Inflammatory macrophage treated with lipopolysaccharide for 1 hour (primary cell): ENCODE results near the gene GABRB3.

Experiments used
- DNase-seq, 2 donors: peaks; one replicate each; pipeline ENCODE4 v3.0.0-alpha.2; 2020 to 2022

Gene GABRB3

GRCh38 chr15:26624128-26624527 lies 148.7 kb downstream of the GABRB3 start:
- DNase-seq, result no peak

- DNase-seq, result no peak
Measured at GRCh38 chr15:26623071-26623470, 149.8 kb downstream of the GABRB3 start.

- no peak for DNase-seq
Measured at GRCh38 chr15:26621816-26622215, 151.1 kb downstream of the GABRB3 start.

- DNase-seq, result no peak
Measured at GRCh38 chr15:26620528-26621458, 152.1 kb downstream of the GABRB3 start.

GRCh38 chr15:26615927-26616302 lies 157.0 kb downstream of the GABRB3 start:
- DNase-seq, result no peak

GRCh38 chr15:26615188-26615926 lies 157.5 kb downstream of the GABRB3 start:
- no peak for DNase-seq

- no peak for DNase-seq
Measured at GRCh38 chr15:26614734-26615133, 158.1 kb downstream of the GABRB3 start.

- DNase-seq, result no peak
Measured at GRCh38 chr15:26598704-26599103, 174.2 kb downstream of the GABRB3 start.

- no peak for DNase-seq
Measured at GRCh38 chr15:26595611-26596010, 177.3 kb downstream of the GABRB3 start.

- no peak for DNase-seq
Measured at GRCh38 chr15:26590676-26591075, 182.2 kb downstream of the GABRB3 start.

GRCh38 chr15:26582840-26583239 lies 190.0 kb downstream of the GABRB3 start:
- DNase-seq, result no peak

- DNase-seq, result no peak
Measured at GRCh38 chr15:26580943-26581342, 191.9 kb downstream of the GABRB3 start.

- DNase-seq, result no peak
Measured at GRCh38 chr15:26572602-26573350, 200.1 kb downstream of the GABRB3 start.

GRCh38 chr15:26571346-26571745 lies 201.5 kb downstream of the GABRB3 start:
- no peak for DNase-seq

- DNase-seq, result no peak
Measured at GRCh38 chr15:26565542-26565941, 207.3 kb downstream of the GABRB3 start.

GRCh38 chr15:26564361-26564760 lies 208.5 kb downstream of the GABRB3 start:
- no peak for DNase-seq

GRCh38 chr15:26562336-26562735 lies 210.5 kb downstream of the GABRB3 start:
- no peak for DNase-seq

GRCh38 chr15:26561896-26562295 lies 211.0 kb downstream of the GABRB3 start:
- no peak for DNase-seq

GRCh38 chr15:26561130-26561529 lies 211.7 kb downstream of the GABRB3 start:
- no peak for DNase-seq

GRCh38 chr15:26555898-26556297 lies 217.0 kb downstream of the GABRB3 start:
- DNase-seq, result no peak

- no peak for DNase-seq
Measured at GRCh38 chr15:26551473-26551872, 221.4 kb downstream of the GABRB3 start.

GRCh38 chr15:26550880-26551279 lies 222.0 kb downstream of the GABRB3 start:
- no peak for DNase-seq

GRCh38 chr15:26537663-26538062 lies 235.2 kb downstream of the GABRB3 start:
- no peak for DNase-seq
